Chondrocyte (in vitro differentiated cells): ENCODE results near the gene ZNF627. TPM values are rescaled to one million over a fixed set of nuclear protein-coding genes. Genes with fewer than 3 reads are reported as not detected.
A peak's percentile ranks its signal among the peaks of the same experiment; 100 is the strongest.

ENCODE experiments used
- DNase-seq: peaks from one replicate; pipeline ENCODE4 v3.0.0; 2021; ENCODE audit warnings: mixed read lengths, low spot score
- H3K27ac Mint-ChIP-seq: one replicate; pipeline ENCODE4 v1.8.0; 2021; ENCODE audit warnings: mild to moderate bottlenecking, moderate library complexity, mixed read lengths; ENCODE audit not compliant: unreplicated experiment
- H3K27me3 Mint-ChIP-seq: 2 replicates; pipeline ENCODE4 v1.8.0; 2021; ENCODE audit warnings: low read depth, mixed read lengths
- H3K36me3 Mint-ChIP-seq: 2 replicates; pipeline ENCODE4 v1.8.0; 2021; ENCODE audit warnings: low read depth, mixed read lengths
- H3K4me1 Mint-ChIP-seq: 2 replicates; pipeline ENCODE4 v1.8.0; 2021; ENCODE audit warnings: low read depth, mild to moderate bottlenecking, mixed read lengths
- H3K4me3 Mint-ChIP-seq: one replicate; pipeline ENCODE4 v1.8.0; 2021; ENCODE audit warnings: mild to moderate bottlenecking, moderate library complexity, mixed read lengths; ENCODE audit not compliant: unreplicated experiment
- H3K9me3 Mint-ChIP-seq: 2 replicates; pipeline ENCODE4 v1.8.0; 2021; ENCODE audit warnings: low read depth, mixed read lengths
- CTCF ChIP-seq: fragments of 200-600 bp; sonication (generic); IDR thresholded peaks from 2 replicates; pipeline ENCODE4 v1.5.0; 2021; ENCODE audit warnings: antibody characterized with exemption, mild to moderate bottlenecking, moderate library complexity
- total RNA-seq: library from RNA; stranded (reverse); gene quantifications from 3 replicates; pipeline ENCODE4 v1.2.1, GENCODE V29; 2021

The ZNF627 gene
- total RNA-seq, 1 donor from 2014 or later: 14.2 TPM

- H3K27ac Mint-ChIP-seq: no peak overlapping the region
- H3K4me3 Mint-ChIP-seq: no peak overlapping the region
- no peaks in the 10 kb centered on the region for H3K36me3 Mint-ChIP-seq
- no peak for DNase-seq
- no peaks in the 10 kb centered on the region for H3K9me3 Mint-ChIP-seq
- H3K4me1 Mint-ChIP-seq: peaks cover 10% of the 10 kb centered on the region
- TF ChIP-seq CTCF: no peak
- H3K27me3 Mint-ChIP-seq: no peaks in the 10 kb centered on the region
Observed at GRCh38 chr19:11578258-11579142, 18.8 kb upstream of the ZNF627 start.

GRCh38 chr19:11580116-11580515 lies 17.2 kb upstream of the ZNF627 start:
- no peak for DNase-seq
- no peaks in the 10 kb centered on the region for H3K36me3 Mint-ChIP-seq
- peaks cover 10% of the 10 kb centered on the region for H3K4me1 Mint-ChIP-seq
- H3K9me3 Mint-ChIP-seq: no peaks in the 10 kb centered on the region
- H3K27ac Mint-ChIP-seq: no peak overlapping the region
- no peak for TF ChIP-seq CTCF
- no peaks in the 10 kb centered on the region for H3K27me3 Mint-ChIP-seq
- H3K4me3 Mint-ChIP-seq: no peak overlapping the region

DNA sequence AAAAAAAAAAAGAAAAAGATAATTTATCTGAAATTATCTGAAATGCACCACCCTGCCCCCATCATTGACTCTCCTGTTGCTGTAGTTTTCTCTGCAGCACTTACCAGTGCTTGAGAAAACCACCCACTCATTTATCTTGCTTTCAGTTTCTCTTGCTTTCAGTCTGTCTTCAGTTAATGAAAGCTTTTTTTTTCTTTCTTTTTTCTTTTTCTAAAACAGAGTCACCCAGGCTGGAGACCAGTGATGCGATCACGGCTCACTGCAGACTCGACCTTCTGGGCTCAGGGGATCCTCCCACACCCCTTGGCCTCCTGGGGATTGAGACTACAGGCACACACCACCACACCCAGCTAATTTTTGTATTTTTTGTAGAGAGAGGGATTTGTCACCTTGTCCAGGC lies 15.5 kb upstream of the ZNF627 start:
- H3K36me3 Mint-ChIP-seq: no peaks in the 10 kb centered on the region
- H3K27ac Mint-ChIP-seq: no peak overlapping the region
- no peak for DNase-seq
- no peaks in the 10 kb centered on the region for H3K27me3 Mint-ChIP-seq
- H3K4me3 Mint-ChIP-seq: no peak overlapping the region
- no peak for TF ChIP-seq CTCF
- peaks cover 10% of the 10 kb centered on the region for H3K4me1 Mint-ChIP-seq
- H3K9me3 Mint-ChIP-seq: no peaks in the 10 kb centered on the region

DNA sequence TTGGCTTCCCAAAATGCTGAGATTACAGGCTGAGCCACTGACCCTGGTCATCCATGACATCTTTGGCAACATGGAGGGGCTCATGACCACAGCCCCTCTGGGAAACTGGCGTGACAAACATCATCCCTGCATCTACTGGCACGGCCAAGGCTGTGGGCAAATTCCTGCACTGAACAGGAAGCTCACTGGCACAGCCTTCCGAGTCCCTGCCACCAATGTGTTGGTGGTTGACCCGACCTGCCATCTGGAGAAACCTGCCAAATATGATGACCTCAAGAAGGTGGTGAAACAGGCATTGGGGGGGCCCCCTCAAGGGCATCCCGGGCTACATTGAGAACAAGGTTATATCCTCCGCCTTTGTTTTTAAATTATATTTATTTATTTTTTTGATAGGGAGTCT lies 11.0 kb upstream of the ZNF627 start:
- Mint-ChIP-seq H3K27ac (no peak overlapping the region), H3K4me1 (peaks cover 4% of the 10 kb centered on the region), H3K9me3 (no peaks in the 10 kb centered on the region), H3K27me3 (no peaks in the 10 kb centered on the region), H3K36me3 (no peaks in the 10 kb centered on the region), H3K4me3 (no peak overlapping the region)
- no peak for DNase-seq
- no peak for TF ChIP-seq CTCF

DNA sequence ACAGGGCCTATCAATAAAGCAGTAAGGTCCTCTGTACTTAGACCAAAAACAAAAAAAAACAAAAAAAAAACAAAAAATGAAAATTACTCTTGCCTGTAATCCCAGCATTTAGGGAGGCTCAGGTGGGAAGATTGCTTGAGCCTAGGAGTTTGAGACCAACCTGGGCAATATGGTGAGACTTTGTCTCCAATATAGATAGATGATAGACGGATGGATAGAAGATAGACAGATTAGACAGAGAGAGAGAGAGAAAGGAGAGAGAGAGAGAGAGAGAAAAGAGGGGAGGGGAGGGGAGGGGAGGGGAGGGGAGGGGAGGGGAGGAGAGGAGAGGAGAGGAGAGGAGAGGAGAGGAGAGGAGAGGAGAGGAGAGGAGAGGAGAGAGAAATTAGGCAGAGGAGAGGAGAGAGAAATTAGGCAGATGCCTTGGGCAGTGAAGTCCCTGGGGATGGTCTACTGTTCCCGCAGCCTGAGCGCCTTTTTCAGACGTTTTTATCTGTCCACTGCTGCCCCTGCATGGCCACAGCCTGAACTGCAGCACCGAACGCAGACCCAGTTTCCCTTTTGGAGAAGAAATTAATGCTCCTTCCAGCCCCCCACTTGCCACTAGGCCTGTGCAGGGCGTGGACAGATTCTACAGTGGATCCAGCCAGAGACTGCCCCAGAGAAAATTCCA lies 9.8 kb upstream of the ZNF627 start:
- Mint-ChIP-seq H3K4me3 (no peak overlapping the region), H3K9me3 (no peaks in the 10 kb centered on the region), H3K27ac (peak overlapping the region; percentile 36), H3K4me1 (no peaks in the 10 kb centered on the region), H3K36me3 (no peaks in the 10 kb centered on the region), H3K27me3 (no peaks in the 10 kb centered on the region)
- TF ChIP-seq CTCF: peak; percentile 86
- no peak for DNase-seq
